HCT116 (cell line): ENCODE results near the gene MTCP1. TPM values are rescaled to one million over a fixed set of nuclear protein-coding genes. Genes with fewer than 3 reads are reported as not detected.

Source experiments
- ATAC-seq: fragments of 200-7000 bp; cut with Tn5 transposase; 2 replicates; pipeline ENCODE4 v1.9.1; 2020; ENCODE audit warnings: mild to moderate bottlenecking, moderate library complexity
- BruUV-seq: library from RNA; stranded (reverse); fragments of 400-500 nt; replicated peaks from 2 replicates; lab custom pipeline; 2021; lab: Mats Ljungman, UMichigan
- CTCF ChIA-PET: fragments of 300-600 bp; sonication (Branson Sonifier 250); formaldehyde crosslinking; loops from one replicate; lab custom pipeline; 2021; ENCODE audit warnings: antibody characterized with exemption; lab: Charles Lee
- POLR2A ChIA-PET: fragments of 300-600, 350-600 bp; sonication (Branson Sonifier 250); formaldehyde crosslinking; loops from one replicate; lab custom pipeline; 2021; ENCODE audit warnings: antibody characterized with exemption; lab: Charles Lee
- RAD21 ChIA-PET, 2 experiments: fragments of 300-600 bp; sonication (Branson Sonifier 250); formaldehyde crosslinking; loops; one replicate each; lab custom pipeline; 2023; ENCODE audit warnings: low total read pairs in 2 of 2; ENCODE audit not compliant: uncharacterized antibody in 2 of 2, unreplicated experiment in 2 of 2, low non-redundant PET in 1 of 2; lab: Charles Lee
- DNase-seq: peaks from one replicate; pipeline ENCODE4 v3.0.0-alpha.2; 2010; ENCODE audit warnings: low read depth, low spot score
- H2AFZ ChIP-seq: fragments of 200-600 bp; shearing (Covaris generic), sonication (generic); 2 replicates; pipeline ENCODE4 v1.6.1; 2017; ENCODE audit warnings: low read depth, mixed run types, mixed read lengths, antibody characterized with exemption, low read length; ENCODE audit not compliant: poor library complexity, severe bottlenecking
- H3K27ac ChIP-seq: 2 replicates; pipeline ENCODE4 v1.5.1; 2012; ENCODE audit warnings: low read depth, low read length
- H3K27me3 ChIP-seq: fragments of 200-600 bp; sonication (generic); 2 replicates; pipeline ENCODE4 v1.6.1; 2016; ENCODE audit warnings: mixed run types, low read length, mixed read lengths; ENCODE audit not compliant: insufficient read depth
- H3K36me3 ChIP-seq, 2 experiments: fragments of 200-500 bp in 1 of 2; fragments of 200-600 bp in 1 of 2; sonication (Bioruptor generic) in 1 of 2; sonication (generic) in 1 of 2; 2 replicates each; pipeline versions ENCODE4 v1.5.1 to v1.6.1; 2014 to 2016; ENCODE audit warnings: low read length in 2 of 2, inconsistent platforms in 1 of 2, mixed read lengths in 1 of 2, mixed run types in 1 of 2; ENCODE audit not compliant: insufficient read depth in 2 of 2, control insufficient read depth in 1 of 2
- H3K4me1 ChIP-seq, 2 experiments: fragments of 200-600 bp in 1 of 2; sonication (generic) in 1 of 2; 2 replicates each; pipeline versions ENCODE4 v1.5.1 to v1.6.1; 2012 to 2017; ENCODE audit warnings: low read length in 2 of 2, inconsistent platforms in 1 of 2, mild to moderate bottlenecking in 1 of 2, mixed read lengths in 1 of 2, mixed run types in 1 of 2, moderate library complexity in 1 of 2; ENCODE audit not compliant: insufficient read depth in 2 of 2, control insufficient read depth in 1 of 2
- H3K4me2 ChIP-seq: fragments of 200-600 bp; sonication (generic); 2 replicates; pipeline ENCODE4 v1.6.1; 2017; ENCODE audit warnings: mixed run types, low read length, mixed read lengths
- H3K4me3 ChIP-seq, 2 experiments: fragments of 200-600 bp in 1 of 2; sonication (generic) in 1 of 2; replicated peaks in 1 of 2; 2 replicates each; pipeline ENCODE4 v1.5.1; 2011 to 2016; ENCODE audit warnings: low read length in 2 of 2, control low read depth in 1 of 2, low read depth in 1 of 2, mild to moderate bottlenecking in 1 of 2, mixed read lengths in 1 of 2, mixed run types in 1 of 2
- H3K79me2 ChIP-seq: fragments of 200-600 bp; sonication (generic); 2 replicates; pipeline ENCODE4 v1.6.1; 2017; ENCODE audit warnings: mild to moderate bottlenecking, mixed run types, low read length, moderate library complexity, mixed read lengths; ENCODE audit not compliant: insufficient read depth
- H3K9ac ChIP-seq: fragments of 200-600 bp; sonication (generic); 2 replicates; pipeline ENCODE4 v1.6.1; 2016; ENCODE audit warnings: low read length, mixed read lengths
- H3K9me2 ChIP-seq: fragments of 200-600 bp; sonication (generic), shearing (Covaris generic); 2 replicates; pipeline ENCODE4 v1.6.1; 2017; ENCODE audit warnings: mixed run types, mild to moderate bottlenecking, moderate library complexity; ENCODE audit not compliant: insufficient read depth
- H3K9me3 ChIP-seq, 2 experiments: fragments of 200-500 bp in 1 of 2; fragments of 200-600 bp in 1 of 2; sonication (Bioruptor generic) in 1 of 2; sonication (generic) in 1 of 2; 2 replicates each; pipeline ENCODE4 v1.6.1; 2014 to 2017; ENCODE audit warnings: low read length in 2 of 2, mixed read lengths in 2 of 2, inconsistent platforms in 1 of 2, low read depth in 1 of 2, mild to moderate bottlenecking in 1 of 2, mixed run types in 1 of 2, moderate library complexity in 1 of 2; ENCODE audit not compliant: control insufficient read depth in 1 of 2, insufficient read depth in 1 of 2
- H4K20me1 ChIP-seq: fragments of 200-600 bp; sonication (generic), shearing (Covaris generic); 2 replicates; pipeline ENCODE4 v1.6.1; 2017; ENCODE audit warnings: mixed run types, mild to moderate bottlenecking, moderate library complexity; ENCODE audit not compliant: insufficient read depth
- CBX3 ChIP-seq: IDR thresholded peaks from 2 replicates; pipeline ENCODE4 v1.6.1; 2012; ENCODE audit warnings: low read depth
- CEBPB ChIP-seq: IDR thresholded peaks from 2 replicates; pipeline ENCODE4 v1.6.1; 2012; ENCODE audit warnings: low read depth
- FOSL1 ChIP-seq: IDR thresholded peaks from 2 replicates; pipeline ENCODE4 v1.6.1; 2012; ENCODE audit warnings: low read depth
- POLR2AphosphoS5 ChIP-seq: IDR thresholded peaks from 2 replicates; pipeline ENCODE4 v1.6.1; 2011; ENCODE audit warnings: mild to moderate bottlenecking, low read depth, low read length, moderate library complexity
- YY1 ChIP-seq: IDR thresholded peaks from 2 replicates; pipeline ENCODE4 v1.6.1; 2011; ENCODE audit warnings: low read length, low read depth, moderate library complexity, mild to moderate bottlenecking; ENCODE audit not compliant: insufficient replicate concordance; ENCODE audit errors: extremely low read depth
- intact Hi-C: fragments of 100-400 bp; cut with micrococcal nuclease; formaldehyde crosslinking; loops from 2 replicates; pipeline ENCODE4 v1.10.0; 2022
- total RNA-seq: library from RNA; stranded (reverse); gene quantifications from one replicate; pipeline ENCODE4 v1.2.1, GENCODE V29; 2021; ENCODE audit not compliant: unreplicated experiment

MTCP1 gene
- total RNA-seq, 1 experiment from 2014 or later: 10.7 TPM

GRCh38 chrX:155113097-155113496 is 42.2 kb upstream of the MTCP1 start:
- H3K27me3 ChIP-seq: no peaks in the 10 kb centered on the region
- intact Hi-C loops: no loop called here
- no peaks in the 10 kb centered on the region for H3K79me2 ChIP-seq
- ATAC-seq: no peak
- H3K9ac ChIP-seq: no peak overlapping the region
- no peak overlapping the region for H3K27ac ChIP-seq
- H2AFZ ChIP-seq: no peak overlapping the region
- ChIA-PET POLR2A (no interaction called here), CTCF (no interaction called here), RAD21 (no interaction called here)
- no peaks in the 10 kb centered on the region for H4K20me1 ChIP-seq
- H3K4me2 ChIP-seq: no peak overlapping the region
- H3K4me1 ChIP-seq: no peaks in the 10 kb centered on the region
- H3K36me3 ChIP-seq: no peaks in the 10 kb centered on the region; a peak in 1 of 4 replicates
- no peak overlapping the region for H3K4me3 ChIP-seq
- DNase-seq: no peak
- TF ChIP-seq FOSL1: no peak
- TF ChIP-seq YY1: no peak
- no peak for TF ChIP-seq POLR2AphosphoS5
- TF ChIP-seq CBX3: peak; percentile 29; the same call in 1 of the 2 replicates
- H3K9me2 ChIP-seq: no peaks in the 10 kb centered on the region
- H3K9me3 ChIP-seq: no peaks in the 10 kb centered on the region
- BruUV-seq: no TSS peak

- intact Hi-C loops: no loop called here
- ChIA-PET CTCF (no interaction called here), RAD21 (no interaction called here), POLR2A (no interaction called here)
- no peak overlapping the region for H3K9ac ChIP-seq
- BruUV-seq: no TSS peak
- no peak overlapping the region for H3K4me2 ChIP-seq
- no peaks in the 10 kb centered on the region for H3K27me3 ChIP-seq
- no peaks in the 10 kb centered on the region for H3K79me2 ChIP-seq
- peak; percentile 48; the same call in 1 of the 2 replicates for TF ChIP-seq CEBPB
- no peak for TF ChIP-seq YY1
- H3K9me2 ChIP-seq: no peaks in the 10 kb centered on the region
- DNase-seq (peak; percentile 26), ATAC-seq (no peak)
- H3K4me3 ChIP-seq: no peak overlapping the region
- no peak overlapping the region for H2AFZ ChIP-seq
- no peaks in the 10 kb centered on the region for H3K4me1 ChIP-seq
- H4K20me1 ChIP-seq: no peaks in the 10 kb centered on the region
- H3K9me3 ChIP-seq: no peaks in the 10 kb centered on the region
- no peaks in the 10 kb centered on the region for H3K36me3 ChIP-seq
- H3K27ac ChIP-seq: no peak overlapping the region
Measured at GRCh38 chrX:155112171-155112570, 41.2 kb upstream of the MTCP1 start.
